Skeletal muscle satellite cell (primary cell): ENCODE results near the gene CACFD1.

ENCODE experiments used
- H3K27me3 ChIP-seq: 2 replicates; pipeline ENCODE4 v1.7.0; 2013; ENCODE audit warnings: low read length; ENCODE audit not compliant: control insufficient read depth, insufficient read depth
- H3K36me3 ChIP-seq: 2 replicates; pipeline ENCODE4 v1.7.0; 2013; ENCODE audit warnings: mild to moderate bottlenecking, control low read depth, low read length; ENCODE audit not compliant: insufficient read depth
- H3K4me1 ChIP-seq: 2 replicates; pipeline ENCODE4 v1.7.0; 2013; ENCODE audit warnings: low read length; ENCODE audit not compliant: control insufficient read depth, insufficient read depth
- H3K4me2 ChIP-seq: 2 replicates; pipeline ENCODE4 v1.7.0; 2013; ENCODE audit warnings: mild to moderate bottlenecking, low read length
- H3K4me3 ChIP-seq: 2 replicates; pipeline ENCODE4 v1.7.0; 2013; ENCODE audit warnings: low read length
- H3K9ac ChIP-seq: 2 replicates; pipeline ENCODE4 v1.7.0; 2013; ENCODE audit warnings: mild to moderate bottlenecking, low read depth, low read length, moderate library complexity
- H3K9me3 ChIP-seq: replicated peaks from 2 replicates; pipeline ENCODE4 v1.7.0; 2013; ENCODE audit warnings: mild to moderate bottlenecking, control low read depth, low read length

Gene CACFD1

GRCh38 chr9:133468777-133469421 is 9.1 kb downstream of the CACFD1 start:
- H3K36me3 ChIP-seq: peaks cover 18% of the 10 kb centered on the region
- no peaks in the 10 kb centered on the region for H3K4me1 ChIP-seq
- no peaks in the 10 kb centered on the region for H3K27me3 ChIP-seq
- H3K9ac ChIP-seq: no peak overlapping the region
- H3K9me3 ChIP-seq: no peaks in the 10 kb centered on the region
- H3K4me3 ChIP-seq: no peak overlapping the region
- no peak overlapping the region for H3K4me2 ChIP-seq

GRCh38 chr9:133470427-133470924 is 10.7 kb downstream of the CACFD1 start:
- no peak overlapping the region for H3K9ac ChIP-seq
- no peaks in the 10 kb centered on the region for H3K4me1 ChIP-seq
- peaks cover 26% of the 10 kb centered on the region for H3K36me3 ChIP-seq

DNA sequence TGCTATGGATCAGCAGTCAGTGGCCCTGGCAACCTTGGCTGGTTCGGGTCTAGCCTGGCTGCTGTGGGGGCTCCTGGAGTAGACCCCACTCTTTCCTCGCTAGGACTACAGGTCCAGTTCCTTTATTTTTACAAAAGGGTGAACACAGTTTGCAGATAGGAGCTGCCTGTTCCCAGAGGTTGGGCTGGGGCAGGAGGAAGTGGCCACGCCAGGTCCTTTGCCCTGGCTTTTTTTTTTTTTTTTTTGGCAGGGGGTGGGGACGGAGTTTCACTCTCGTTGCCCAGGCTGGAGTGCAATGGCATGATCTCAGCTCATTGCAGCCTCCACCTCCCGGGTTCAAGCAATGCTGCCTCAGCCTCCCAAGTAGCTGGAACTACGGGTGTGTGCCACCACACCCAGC is 11.2 kb downstream of the CACFD1 start:
- H3K27me3 ChIP-seq: no peaks in the 10 kb centered on the region
- H3K9me3 ChIP-seq: no peaks in the 10 kb centered on the region
- no peak overlapping the region for H3K4me2 ChIP-seq
- H3K36me3 ChIP-seq: peaks cover 26% of the 10 kb centered on the region
- H3K4me3 ChIP-seq: no peak overlapping the region
- H3K4me1 ChIP-seq: no peaks in the 10 kb centered on the region
- no peak overlapping the region for H3K9ac ChIP-seq

More at GRCh38 chr9:133470427-133470924, 10.7 kb downstream of the CACFD1 start:
- H3K4me3 ChIP-seq: no peak overlapping the region
- no peaks in the 10 kb centered on the region for H3K27me3 ChIP-seq
- no peaks in the 10 kb centered on the region for H3K9me3 ChIP-seq
- no peak overlapping the region for H3K4me2 ChIP-seq

DNA sequence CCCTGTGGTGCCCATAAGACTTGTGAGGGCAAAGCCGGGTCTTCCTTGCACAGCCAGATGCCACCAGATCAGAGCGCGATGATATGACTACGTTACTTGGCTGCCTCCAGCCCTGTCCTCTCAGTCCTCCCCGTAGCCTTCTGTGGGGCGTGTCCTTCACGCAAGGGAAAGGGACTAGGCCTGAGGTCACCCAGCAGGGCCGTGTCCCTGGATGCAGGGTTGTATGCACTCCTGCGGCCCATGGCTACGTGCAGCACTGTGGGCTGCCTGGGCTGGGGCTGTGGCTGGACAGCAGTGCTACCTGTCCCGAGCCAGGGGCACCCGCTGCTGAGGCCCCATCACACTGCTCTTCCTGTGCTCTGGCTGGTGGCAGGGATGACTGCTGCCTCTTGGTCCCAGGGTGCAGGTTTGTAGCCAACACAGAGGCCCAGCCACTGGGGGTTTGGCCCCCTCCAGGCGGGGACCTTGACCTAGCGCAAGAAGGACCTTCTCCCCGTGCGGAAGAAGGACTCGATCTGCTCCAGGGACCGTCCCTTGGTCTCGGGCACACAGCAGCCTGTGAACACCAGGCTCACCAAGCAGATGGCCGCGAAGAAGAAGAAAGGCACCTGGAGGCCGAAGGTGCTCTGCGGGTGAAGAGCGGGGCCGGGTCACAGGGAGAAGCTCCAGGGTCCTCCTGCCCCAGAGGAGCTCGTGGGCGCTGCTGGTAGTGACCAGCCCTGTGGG is 11.9 kb downstream of the CACFD1 start:
- Histone ChIP-seq H3K27me3 (no peaks in the 10 kb centered on the region), H3K4me1 (no peaks in the 10 kb centered on the region), H3K9me3 (no peaks in the 10 kb centered on the region), H3K4me3 (no peak overlapping the region), H3K36me3 (peaks cover 30% of the 10 kb centered on the region), H3K4me2 (no peak overlapping the region), H3K9ac (no peak overlapping the region)

GRCh38 chr9:133472277-133472645 is 12.5 kb downstream of the CACFD1 start:
- Histone ChIP-seq H3K9me3 (no peaks in the 10 kb centered on the region), H3K36me3 (peaks cover 33% of the 10 kb centered on the region), H3K4me1 (no peaks in the 10 kb centered on the region), H3K27me3 (no peaks in the 10 kb centered on the region), H3K4me3 (no peak overlapping the region), H3K9ac (no peak overlapping the region), H3K4me2 (no peak overlapping the region)

- Histone ChIP-seq H3K9me3 (no peaks in the 10 kb centered on the region), H3K9ac (no peak overlapping the region), H3K36me3 (peaks cover 33% of the 10 kb centered on the region), H3K4me2 (no peak overlapping the region), H3K4me1 (no peaks in the 10 kb centered on the region), H3K4me3 (no peak overlapping the region), H3K27me3 (no peaks in the 10 kb centered on the region)
These were observed 13.1 kb downstream of the CACFD1 start for GRCh38 chr9:133472753-133473378.

DNA sequence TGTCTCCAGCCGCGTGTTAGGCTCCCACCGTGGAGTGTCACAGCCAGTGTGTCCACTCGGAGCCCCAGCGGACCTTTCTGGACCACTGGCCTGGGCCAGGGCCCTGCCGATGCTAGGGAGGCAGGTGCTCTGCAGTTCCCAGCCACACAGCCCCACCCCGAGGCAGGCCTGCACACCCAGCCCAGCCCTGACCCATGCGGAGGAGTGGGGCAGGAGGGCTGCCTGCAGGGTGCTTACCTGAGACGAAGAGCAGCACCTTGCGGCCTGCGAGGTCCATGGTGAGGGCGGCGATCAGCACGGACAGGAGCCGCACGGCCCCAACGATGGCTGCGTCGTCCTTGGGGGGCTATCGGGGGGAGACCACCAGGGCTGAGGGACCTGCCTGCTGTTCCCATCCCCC is 14.0 kb downstream of the CACFD1 start:
- Histone ChIP-seq H3K36me3 (peaks cover 33% of the 10 kb centered on the region), H3K4me3 (no peak overlapping the region), H3K4me1 (peaks cover 7% of the 10 kb centered on the region), H3K9me3 (no peaks in the 10 kb centered on the region), H3K9ac (no peak overlapping the region), H3K27me3 (no peaks in the 10 kb centered on the region), H3K4me2 (no peak overlapping the region)

DNA sequence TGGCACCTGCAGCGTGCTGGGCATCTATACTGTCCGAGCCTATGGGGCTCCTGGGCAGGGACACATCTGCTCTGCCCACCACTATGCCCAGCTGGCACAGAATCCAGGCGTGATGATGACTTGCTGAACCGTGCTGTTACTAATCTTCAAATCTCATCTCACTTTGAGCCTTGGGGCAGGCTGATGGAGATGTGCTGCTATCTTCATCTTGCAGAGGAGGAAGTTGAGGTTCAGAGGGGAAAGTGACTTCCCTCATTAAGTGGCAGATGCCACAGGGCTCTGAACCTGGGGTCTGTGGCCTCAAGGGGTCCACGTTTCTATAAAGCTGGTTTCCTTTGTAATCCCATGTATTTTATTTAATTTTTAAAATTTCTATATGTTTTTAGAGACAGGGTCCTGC is 14.4 kb downstream of the CACFD1 start:
- Histone ChIP-seq H3K4me2 (no peak overlapping the region), H3K36me3 (peaks cover 33% of the 10 kb centered on the region), H3K27me3 (no peaks in the 10 kb centered on the region), H3K4me1 (peaks cover 7% of the 10 kb centered on the region), H3K9ac (no peak overlapping the region), H3K4me3 (no peak overlapping the region), H3K9me3 (no peaks in the 10 kb centered on the region)

GRCh38 chr9:133474853-133475252 is 15.1 kb downstream of the CACFD1 start:
- H3K4me3 ChIP-seq: no peak overlapping the region
- H3K9me3 ChIP-seq: no peaks in the 10 kb centered on the region
- no peaks in the 10 kb centered on the region for H3K27me3 ChIP-seq
- peaks cover 13% of the 10 kb centered on the region for H3K4me1 ChIP-seq
- peaks cover 33% of the 10 kb centered on the region for H3K36me3 ChIP-seq
- no peak overlapping the region for H3K4me2 ChIP-seq
- H3K9ac ChIP-seq: no peak overlapping the region

DNA sequence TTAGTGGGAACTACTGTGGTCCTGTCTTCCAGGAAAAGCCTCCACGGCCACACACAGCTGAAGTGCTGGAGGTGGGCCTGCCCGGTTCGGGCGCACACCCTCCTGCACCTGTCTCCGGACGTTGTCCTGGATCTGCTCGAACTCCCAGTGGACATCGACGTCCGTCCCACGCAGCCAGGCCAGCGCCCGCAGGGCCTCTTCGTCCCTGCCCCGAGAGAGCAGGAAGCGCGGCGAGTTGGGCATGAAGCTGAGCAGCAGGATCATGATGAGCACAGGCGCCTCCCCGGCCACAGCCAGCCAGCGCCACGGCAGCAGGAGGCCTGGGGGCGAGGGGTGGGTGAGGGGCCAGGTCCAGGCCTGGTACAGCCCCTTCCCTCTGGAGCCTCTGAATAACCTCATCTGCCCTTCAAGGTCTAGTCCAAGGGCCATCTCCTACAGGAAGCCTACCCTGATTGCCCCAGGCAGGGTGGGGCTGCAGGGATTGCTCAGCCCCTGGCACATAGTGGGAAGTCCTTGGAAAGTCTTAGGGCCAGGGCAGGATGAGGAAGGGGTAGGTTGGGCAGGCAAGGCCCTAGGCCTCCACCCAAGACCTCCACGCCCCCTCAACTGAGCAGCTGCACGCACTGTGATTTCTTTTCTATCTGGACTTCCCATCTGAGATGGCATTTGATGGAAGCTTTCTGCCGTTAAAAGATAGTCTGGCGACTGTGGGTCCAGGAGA is 15.7 kb downstream of the CACFD1 start:
- Histone ChIP-seq H3K9ac (no peak overlapping the region), H3K36me3 (peaks cover 33% of the 10 kb centered on the region), H3K9me3 (no peaks in the 10 kb centered on the region), H3K27me3 (no peaks in the 10 kb centered on the region), H3K4me3 (no peak overlapping the region), H3K4me2 (no peak overlapping the region), H3K4me1 (peaks cover 13% of the 10 kb centered on the region)
